ENCODE data around the gene DOCK4. TPM values are rescaled to one million over a fixed set of nuclear protein-coding genes. Genes with fewer than 3 reads are reported as not detected.

The DOCK4 gene
- total RNA-seq, 1 experiment from 2014 or later = 31.4 TPM

DNA sequence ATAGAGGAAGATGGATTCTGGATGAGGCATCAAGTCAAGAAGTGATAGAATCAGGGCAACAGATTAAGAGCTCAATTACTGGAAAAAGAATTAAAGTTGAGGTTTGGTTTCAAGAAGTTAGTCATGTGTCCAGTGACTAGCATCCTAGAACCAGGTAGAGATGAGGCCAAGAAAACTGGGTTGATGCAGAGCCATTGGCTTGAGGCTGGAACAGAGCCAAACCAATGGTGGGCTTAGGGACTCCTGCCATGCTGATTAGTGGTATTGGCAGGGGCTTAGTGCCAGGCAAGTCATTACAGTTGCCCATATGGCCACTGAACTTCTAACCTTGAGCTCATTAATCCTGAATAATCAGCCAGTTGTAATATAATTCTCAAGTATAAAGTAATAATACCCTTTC lies 18.8 kb upstream of the DOCK4 start:
- intact Hi-C loops (cut with micrococcal nuclease) = no loop called here
- no peak overlapping the region for H3K4me3 Mint-ChIP-seq (ENCODE audit: unreplicated experiment)
- BruUV-seq (replicated peaks) = no TSS peak
- ChIA-PET CTCF (interaction anchor here (0.7 to 1.5 kb wide), 2 partner anchors 227 to 295 kb away, joined by 3 to 7 read pairs; no protein-coding TSS in a partner anchor), POLR2A (no interaction called here)
- H3K27me3 Mint-ChIP-seq (ENCODE audit: insufficient read depth, unreplicated experiment) = no peaks in the 10 kb centered on the region
- no peak overlapping the region for H3K27ac Mint-ChIP-seq (ENCODE audit: low read depth, unreplicated experiment)
- H3K4me1 Mint-ChIP-seq (ENCODE audit: insufficient read depth, unreplicated experiment) = no peaks in the 10 kb centered on the region
- DNase-seq (ENCODE audit: unreplicated experiment) = no peak
- H3K36me3 Mint-ChIP-seq (ENCODE audit: insufficient read depth, unreplicated experiment) = peaks cover 12% of the 10 kb centered on the region
- no peaks in the 10 kb centered on the region for H3K9me3 Mint-ChIP-seq (ENCODE audit: unreplicated experiment)
- TF ChIP-seq, protein P1, sequence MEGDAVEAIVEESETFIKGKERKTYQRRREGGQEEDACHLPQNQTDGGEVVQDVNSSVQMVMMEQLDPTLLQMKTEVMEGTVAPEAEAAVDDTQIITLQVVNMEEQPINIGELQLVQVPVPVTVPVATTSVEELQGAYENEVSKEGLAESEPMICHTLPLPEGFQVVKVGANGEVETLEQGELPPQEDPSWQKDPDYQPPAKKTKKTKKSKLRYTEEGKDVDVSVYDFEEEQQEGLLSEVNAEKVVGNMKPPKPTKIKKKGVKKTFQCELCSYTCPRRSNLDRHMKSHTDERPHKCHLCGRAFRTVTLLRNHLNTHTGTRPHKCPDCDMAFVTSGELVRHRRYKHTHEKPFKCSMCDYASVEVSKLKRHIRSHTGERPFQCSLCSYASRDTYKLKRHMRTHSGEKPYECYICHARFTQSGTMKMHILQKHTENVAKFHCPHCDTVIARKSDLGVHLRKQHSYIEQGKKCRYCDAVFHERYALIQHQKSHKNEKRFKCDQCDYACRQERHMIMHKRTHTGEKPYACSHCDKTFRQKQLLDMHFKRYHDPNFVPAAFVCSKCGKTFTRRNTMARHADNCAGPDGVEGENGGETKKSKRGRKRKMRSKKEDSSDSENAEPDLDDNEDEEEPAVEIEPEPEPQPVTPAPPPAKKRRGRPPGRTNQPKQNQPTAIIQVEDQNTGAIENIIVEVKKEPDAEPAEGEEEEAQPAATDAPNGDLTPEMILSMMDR (IDR thresholded peaks at IDR 0.05; ENCODE audit: unreplicated experiment) = no peak

GRCh38 chr7:112224186-112224585 lies 18.0 kb upstream of the DOCK4 start:
- intact Hi-C loops (cut with micrococcal nuclease) = no loop called here
- H3K36me3 Mint-ChIP-seq (ENCODE audit: insufficient read depth, unreplicated experiment) = peaks cover 12% of the 10 kb centered on the region
- H3K9me3 Mint-ChIP-seq (ENCODE audit: unreplicated experiment) = no peaks in the 10 kb centered on the region
- H3K27ac Mint-ChIP-seq (ENCODE audit: low read depth, unreplicated experiment) = no peak overlapping the region
- ChIA-PET POLR2A (no interaction called here), CTCF (interaction anchor here (0.6 to 1.5 kb wide), 2 partner anchors 228 to 673 kb away, joined by 3 to 7 read pairs; no protein-coding TSS in a partner anchor)
- no peak for DNase-seq (ENCODE audit: unreplicated experiment)
- H3K4me1 Mint-ChIP-seq (ENCODE audit: insufficient read depth, unreplicated experiment) = no peaks in the 10 kb centered on the region
- BruUV-seq (replicated peaks) = no TSS peak
- no peak overlapping the region for H3K4me3 Mint-ChIP-seq (ENCODE audit: unreplicated experiment)
- TF ChIP-seq, protein P1 (IDR thresholded peaks at IDR 0.05; ENCODE audit: unreplicated experiment) = no peak
- no peaks in the 10 kb centered on the region for H3K27me3 Mint-ChIP-seq (ENCODE audit: insufficient read depth, unreplicated experiment)

DNA sequence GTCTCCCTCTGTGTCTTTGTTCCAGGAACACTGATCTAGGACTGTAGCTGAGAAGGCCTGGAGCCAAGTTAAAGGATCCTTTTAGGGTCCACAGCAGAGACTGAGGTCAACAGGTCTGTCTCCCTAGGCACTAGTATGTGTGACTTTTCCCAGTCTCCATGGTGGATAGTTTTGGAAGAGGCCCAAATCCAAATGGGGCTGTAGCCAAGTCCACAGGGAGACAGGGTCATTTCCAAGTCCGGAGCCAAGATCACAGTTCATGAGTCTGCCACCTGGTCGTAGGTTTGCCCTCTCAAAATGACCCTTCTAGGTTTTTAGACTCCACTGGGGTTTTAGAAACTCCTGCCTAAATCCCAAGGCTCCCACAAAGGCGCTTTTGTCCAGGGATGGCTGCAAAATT lies 17.1 kb upstream of the DOCK4 start:
- Mint-ChIP-seq H3K4me1 (ENCODE audit: insufficient read depth, unreplicated experiment) (no peaks in the 10 kb centered on the region), H3K27me3 (ENCODE audit: insufficient read depth, unreplicated experiment) (no peaks in the 10 kb centered on the region), H3K36me3 (ENCODE audit: insufficient read depth, unreplicated experiment) (peaks cover 12% of the 10 kb centered on the region), H3K4me3 (ENCODE audit: unreplicated experiment) (no peak overlapping the region), H3K27ac (ENCODE audit: low read depth, unreplicated experiment) (no peak overlapping the region), H3K9me3 (ENCODE audit: unreplicated experiment) (no peaks in the 10 kb centered on the region)
- TF ChIP-seq, protein P1 (IDR thresholded peaks at IDR 0.05; ENCODE audit: unreplicated experiment) = no peak
- CTCF ChIA-PET = interaction anchor here (0.6 kb wide), 1 partner anchor 16 kb away, joined by 3 read pairs; no protein-coding TSS in a partner anchor
- intact Hi-C loops (cut with micrococcal nuclease) = no loop called here
- DNase-seq (ENCODE audit: unreplicated experiment) = no peak
- POLR2A ChIA-PET = no interaction called here
- no TSS peak for BruUV-seq (replicated peaks)

- H3K4me3 Mint-ChIP-seq (ENCODE audit: unreplicated experiment) = no peak overlapping the region
- H3K27ac Mint-ChIP-seq (ENCODE audit: low read depth, unreplicated experiment) = no peak overlapping the region
Measured at GRCh38 chr7:112220877-112221434, 14.8 kb upstream of the DOCK4 start.

More at GRCh38 chr7:112220877-112221434, 14.8 kb upstream of the DOCK4 start:
- CTCF ChIA-PET = interaction anchor here (0.6 kb wide), 2 partner anchors 58 to 170 kb away, joined by 3 read pairs; no protein-coding TSS in a partner anchor
- DNase-seq (ENCODE audit: unreplicated experiment) = no peak
- POLR2A ChIA-PET = no interaction called here
- TF ChIP-seq, protein P1 (IDR thresholded peaks at IDR 0.05; ENCODE audit: unreplicated experiment) = no peak
- BruUV-seq (replicated peaks) = no TSS peak
- Mint-ChIP-seq H3K36me3 (ENCODE audit: insufficient read depth, unreplicated experiment) (peaks cover 12% of the 10 kb centered on the region), H3K9me3 (ENCODE audit: unreplicated experiment) (no peaks in the 10 kb centered on the region), H3K4me1 (ENCODE audit: insufficient read depth, unreplicated experiment) (no peaks in the 10 kb centered on the region), H3K27me3 (ENCODE audit: insufficient read depth, unreplicated experiment) (no peaks in the 10 kb centered on the region)
- intact Hi-C loops (cut with micrococcal nuclease) = no loop called here

All from MCF 10A (cell line).